ENCODE data around the gene RUFY1. TPM values are rescaled to one million over a fixed set of nuclear protein-coding genes. Genes with fewer than 3 reads are reported as not detected.
"Not testable (repeated sequence)": the region's sequence is repeated elsewhere in the genome, so short reads cannot be mapped to it uniquely, and the experiment has no call there.

Gene RUFY1
- total RNA-seq, 1 donor from 2014 or later, result 36.5 TPM

- no peak for DNase-seq (ENCODE audit: extremely low read depth, low read depth, low spot score)
These were observed 69.9 kb downstream of the RUFY1 start for GRCh38 chr5:179620293-179620692.

- DNase-seq (ENCODE audit: extremely low read depth, low read depth, low spot score), result no peak
These were observed 70.5 kb downstream of the RUFY1 start for GRCh38 chr5:179620703-179621350.

DNA sequence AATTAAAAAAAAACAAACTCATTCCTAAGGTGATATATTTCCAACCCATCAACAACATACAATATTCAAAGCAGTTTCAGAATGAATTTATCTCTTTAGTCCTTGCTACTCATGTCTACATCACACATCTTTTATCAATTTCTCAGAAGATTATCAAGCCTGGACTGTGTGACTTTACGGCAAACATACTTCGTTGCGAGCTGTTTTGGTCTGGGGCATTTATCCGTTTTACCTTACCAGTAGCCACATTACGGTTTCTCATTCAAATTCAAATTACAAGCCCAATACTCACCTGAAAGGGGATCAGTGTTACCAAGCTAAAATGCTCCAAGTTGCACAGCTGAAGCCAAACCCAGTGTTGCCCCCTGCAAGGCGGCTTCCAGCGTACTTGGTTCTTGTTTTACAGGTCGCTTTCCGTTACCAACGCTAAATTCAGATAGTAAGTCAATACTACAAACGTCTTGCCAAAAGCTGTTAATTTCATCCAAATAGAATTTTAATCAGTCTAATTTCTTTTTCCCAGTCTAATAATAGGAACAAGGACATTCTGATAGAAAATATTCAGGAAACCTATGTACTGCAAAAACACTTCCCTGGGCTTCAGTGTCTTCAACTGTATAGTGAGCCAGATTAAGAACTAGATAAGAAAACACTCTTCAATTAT is 71.3 kb downstream of the RUFY1 start:
- no peak for DNase-seq (ENCODE audit: extremely low read depth, low read depth, low spot score)

GRCh38 chr5:179623003-179623905 is 72.9 kb downstream of the RUFY1 start, which contains the start of gene HNRNPH1:
HNRNPH1 (minus strand) TSS chr5:179623671; CDS start chr5:179623133, 538 bp downstream.
- peak; percentile 90 for DNase-seq (ENCODE audit: extremely low read depth, low read depth, low spot score)

DNA sequence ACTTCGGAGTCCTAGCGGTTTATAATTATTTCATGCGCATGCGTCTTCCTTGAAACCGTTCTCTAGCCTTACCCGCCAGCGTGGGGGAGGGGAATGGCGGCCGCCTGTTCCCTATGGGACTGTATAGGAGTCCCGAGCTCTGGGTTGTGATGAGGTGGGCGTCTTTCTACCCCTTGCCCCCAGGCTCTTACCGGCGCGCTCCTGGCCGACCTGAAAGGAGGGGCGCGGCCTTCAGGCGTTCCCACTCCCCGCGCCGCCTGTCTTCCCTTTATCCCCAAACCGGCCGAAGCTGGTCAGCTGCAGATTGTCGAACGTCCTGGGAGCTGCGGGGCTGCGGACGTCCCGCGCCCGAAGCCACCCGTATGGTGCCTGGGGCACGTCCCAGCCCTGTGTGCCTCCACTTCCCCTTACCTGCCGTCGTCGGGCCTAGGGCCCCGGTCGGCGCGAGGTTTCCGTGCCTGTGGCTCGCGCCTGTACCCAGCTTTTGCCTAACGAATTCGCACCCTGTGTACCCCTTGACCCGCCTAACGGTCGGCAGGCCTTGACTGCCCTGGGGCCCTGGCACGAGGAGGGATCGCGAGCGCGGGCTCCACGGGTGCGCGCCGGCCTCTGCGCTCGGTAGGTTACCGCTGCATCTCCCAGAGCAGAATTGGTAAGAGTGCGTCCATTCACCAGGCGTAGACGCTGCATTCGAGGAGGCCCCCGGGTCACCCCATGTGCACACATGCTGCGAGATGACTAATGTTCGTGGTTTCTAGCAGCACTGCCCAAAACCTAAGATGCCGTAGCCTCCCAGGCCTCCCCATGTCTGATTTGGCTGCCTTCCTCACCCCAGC is 73.8 kb downstream of the RUFY1 start:
- no peak for DNase-seq (ENCODE audit: extremely low read depth, low read depth, low spot score)

- DNase-seq (ENCODE audit: extremely low read depth, low read depth, low spot score), result no peak
These were observed 74.5 kb downstream of the RUFY1 start for GRCh38 chr5:179624841-179625271.

- not testable (repeated sequence) for DNase-seq (ENCODE audit: extremely low read depth, low read depth, low spot score)
These were observed 83.4 kb downstream of the RUFY1 start for GRCh38 chr5:179633501-179634369.

DNA sequence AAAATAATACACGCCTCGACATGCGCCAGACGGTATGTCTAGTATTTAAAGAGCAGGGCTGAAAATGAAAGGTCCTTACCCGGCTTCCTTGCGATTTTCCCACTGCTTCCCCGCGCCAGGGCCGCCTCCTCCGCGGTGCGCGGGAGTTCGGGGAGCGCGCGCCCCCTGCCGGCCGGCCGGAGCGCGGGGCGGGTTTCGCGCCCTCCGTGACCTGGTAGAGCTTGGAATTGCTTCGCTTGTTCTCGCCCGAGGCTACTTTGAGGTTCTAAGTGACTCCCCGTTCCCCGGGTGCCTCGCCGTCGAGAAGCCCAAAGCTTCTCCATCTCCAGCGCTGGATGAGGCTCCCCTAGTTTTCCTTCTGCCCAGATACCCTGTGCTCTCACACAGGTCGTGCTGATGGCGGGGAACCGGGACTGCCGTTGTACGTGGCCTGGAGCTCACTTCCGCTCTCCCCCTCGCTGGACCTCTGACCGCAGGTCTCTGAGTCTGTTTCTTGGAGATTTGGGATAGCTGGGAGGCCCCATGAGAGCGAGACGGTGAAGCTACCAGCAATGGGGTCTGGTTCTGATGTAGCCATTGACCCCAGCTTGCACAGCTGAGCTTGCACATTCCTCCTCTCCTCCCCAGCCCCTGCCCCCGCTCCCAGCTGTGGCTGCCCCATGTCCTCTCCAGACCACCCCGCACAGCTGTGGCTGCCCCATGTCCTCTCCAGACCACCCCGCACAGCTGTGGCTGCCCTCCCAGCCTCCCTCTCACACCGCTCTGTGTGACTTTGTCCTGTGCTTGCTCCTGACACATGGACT is 84.2 kb downstream of the RUFY1 start:
- DNase-seq (ENCODE audit: extremely low read depth, low read depth, low spot score), result not testable (repeated sequence)

DNA sequence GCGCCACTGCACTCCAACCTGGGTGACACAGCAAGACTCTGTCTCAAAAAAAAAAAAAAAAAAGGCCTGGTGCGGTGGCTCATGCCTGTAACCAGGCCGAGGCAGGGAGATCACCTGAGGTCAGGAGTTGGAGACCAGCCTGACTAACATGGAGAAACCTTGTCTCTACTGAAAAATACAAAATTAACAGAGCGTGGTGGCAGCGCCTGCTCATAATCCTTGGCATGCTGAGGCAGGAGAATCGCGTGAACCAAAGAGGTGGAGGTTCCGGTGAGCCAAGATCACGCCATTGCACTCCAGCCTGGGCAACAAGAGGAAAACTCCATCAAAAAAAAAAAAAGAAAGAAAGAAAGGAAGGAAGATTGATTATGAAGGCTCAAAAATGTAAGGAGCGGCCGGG is 88.9 kb downstream of the RUFY1 start:
- not testable (repeated sequence) for DNase-seq (ENCODE audit: extremely low read depth, low read depth, low spot score)

DNA sequence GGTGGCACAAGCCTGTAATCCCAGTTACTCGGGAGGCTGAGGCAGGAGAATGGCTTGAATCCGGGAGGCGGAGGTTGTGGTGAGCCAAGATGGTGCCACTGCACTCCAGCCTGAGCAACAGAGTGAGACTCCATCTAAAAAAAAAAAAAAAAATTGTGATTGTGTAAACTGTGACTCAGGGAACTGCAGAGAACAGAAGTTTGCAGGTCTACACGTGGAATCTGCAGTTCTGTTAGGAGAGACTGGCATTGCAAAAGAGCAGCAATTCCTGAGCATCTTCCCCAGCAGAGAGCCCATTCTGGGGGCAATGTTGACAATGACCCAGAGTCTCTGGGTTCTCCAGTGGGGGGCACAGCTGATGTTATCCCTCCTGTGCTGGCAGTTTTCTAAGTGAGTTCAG is 91.4 kb downstream of the RUFY1 start:
- not testable (repeated sequence) for DNase-seq (ENCODE audit: extremely low read depth, low read depth, low spot score)

- DNase-seq (ENCODE audit: extremely low read depth, low read depth, low spot score), result not testable (repeated sequence)
These were observed 92.3 kb downstream of the RUFY1 start for GRCh38 chr5:179642626-179643025.

DNA sequence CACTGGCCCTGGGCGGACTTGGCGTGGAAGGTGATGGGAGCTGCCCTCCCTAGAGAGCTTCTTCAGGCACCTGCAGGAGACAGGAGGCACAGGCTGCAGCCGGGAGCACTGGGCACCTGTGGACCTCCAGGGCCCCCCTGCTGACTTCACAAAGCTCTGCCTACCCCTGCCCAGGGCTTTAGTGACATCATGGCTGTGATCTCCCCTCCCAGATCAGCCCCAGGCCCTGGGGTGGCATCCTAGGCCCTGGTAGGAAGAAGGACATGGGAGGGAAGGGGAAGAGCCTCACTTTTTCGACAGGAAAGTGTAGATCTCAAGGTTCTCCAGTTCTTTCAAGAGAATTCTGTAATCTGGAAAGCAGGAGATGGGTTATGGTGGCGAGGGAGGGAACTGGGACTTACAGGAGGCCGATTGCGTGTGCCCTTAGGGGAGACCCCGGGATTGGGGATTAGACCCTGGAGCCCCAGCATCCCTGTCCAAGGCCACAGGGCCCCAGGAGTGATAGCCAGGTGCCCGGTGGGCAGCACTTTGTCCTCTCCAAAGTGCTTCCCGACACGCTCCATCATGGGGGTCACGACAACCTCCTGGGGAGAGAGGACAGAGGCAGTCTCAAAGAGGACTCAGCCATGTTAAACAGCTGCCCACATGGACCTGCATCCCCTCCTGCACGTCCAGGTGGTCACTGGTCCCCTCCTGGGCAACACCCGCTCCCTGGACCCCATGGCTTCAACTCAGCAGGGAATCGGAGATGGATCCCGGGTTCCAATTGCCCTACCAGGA is 93.0 kb downstream of the RUFY1 start:
- DNase-seq (ENCODE audit: extremely low read depth, low read depth, low spot score), result not testable (repeated sequence)

DNA sequence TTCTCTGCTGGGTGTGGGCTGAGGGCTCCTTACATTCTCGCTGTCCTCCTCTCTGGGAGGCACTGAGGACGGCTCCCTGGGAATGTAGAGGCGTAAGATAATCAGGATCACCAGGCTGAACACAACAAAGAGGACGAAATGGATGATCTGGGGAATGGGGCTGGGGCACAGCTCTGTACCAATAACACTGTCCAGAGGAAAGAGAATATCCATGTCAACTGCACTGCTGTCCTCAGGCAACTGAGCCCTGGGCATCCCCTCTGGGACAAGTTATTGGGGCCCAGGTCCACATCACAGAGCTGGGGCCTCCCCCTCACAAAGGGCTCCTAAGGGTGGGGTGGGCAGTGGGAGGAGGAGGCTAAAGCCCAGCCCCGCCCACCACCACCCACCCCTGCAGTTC is 94.4 kb downstream of the RUFY1 start:
- not testable (repeated sequence) for DNase-seq (ENCODE audit: extremely low read depth, low read depth, low spot score)

GRCh38 chr5:179648410-179648809 is 98.1 kb downstream of the RUFY1 start:
- DNase-seq (ENCODE audit: extremely low read depth, low read depth, low spot score), result no peak

DNA sequence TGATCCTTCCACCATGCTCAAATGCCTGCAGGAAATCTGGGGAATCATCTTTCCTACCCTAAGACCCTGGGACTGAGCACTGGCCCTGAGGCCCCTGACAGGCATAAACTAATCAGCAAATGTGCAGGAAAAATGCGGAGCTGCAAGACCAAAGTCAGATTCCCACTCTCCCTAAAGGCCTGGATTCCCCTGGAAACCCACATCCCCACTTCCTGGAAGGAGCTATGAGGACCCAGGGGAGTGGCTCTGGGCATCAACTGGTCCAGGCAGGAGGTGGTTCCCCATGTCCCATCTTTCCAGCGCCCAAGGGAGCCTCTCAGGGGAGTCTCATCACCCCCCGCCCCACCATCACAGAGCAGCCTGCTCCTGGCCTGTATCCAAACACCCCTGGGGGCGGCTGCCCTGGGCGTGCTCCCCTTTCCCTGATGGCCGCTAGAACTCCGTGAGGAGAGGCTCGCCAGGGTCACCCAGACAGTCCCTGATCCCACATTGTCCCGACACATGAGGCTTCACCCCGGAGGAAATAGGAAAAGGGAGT is 98.9 kb downstream of the RUFY1 start:
- DNase-seq (ENCODE audit: extremely low read depth, low read depth, low spot score), result not testable (repeated sequence)

- not testable (repeated sequence) for DNase-seq (ENCODE audit: extremely low read depth, low read depth, low spot score)
These were observed 99.9 kb downstream of the RUFY1 start for GRCh38 chr5:179650245-179650644.

GRCh38 chr5:179653135-179653534 is 102.8 kb downstream of the RUFY1 start:
- not testable (repeated sequence) for DNase-seq (ENCODE audit: extremely low read depth, low read depth, low spot score)

Measured in glomerular endothelial cell (primary cell).